T-helper 17 cell (primary cell): ENCODE data around the gene MYO15B. TPM values are rescaled to one million over a fixed set of nuclear protein-coding genes. Genes with fewer than 3 reads are reported as not detected.

Source experiments
- ATAC-seq: fragments of 150-1000 bp; cut with Tn5 transposase; 2 replicates; pipeline ENCODE4 v1.10.0; 2021; ENCODE audit warnings: mild to moderate bottlenecking, moderate library complexity
- DNase-seq, 3 donors: peaks; one replicate each; pipeline versions ENCODE4 v3.0.0 to v3.0.0-alpha.2; 2020 to 2021
- H3K9me3 ChIP-seq: one replicate; pipeline ENCODE4 v1.7.0; 2013; ENCODE audit warnings: low read length, mild to moderate bottlenecking; ENCODE audit not compliant: control insufficient read depth, poor library complexity, severe bottlenecking
- H3K27ac Mint-ChIP-seq: one replicate; pipeline ENCODE4 v1.8.0; 2022; ENCODE audit warnings: mild to moderate bottlenecking, moderate library complexity, mixed read lengths
- H3K27me3 Mint-ChIP-seq: one replicate; pipeline ENCODE4 v1.8.0; 2022; ENCODE audit warnings: mixed read lengths
- H3K36me3 Mint-ChIP-seq: one replicate; pipeline ENCODE4 v1.8.0; 2022; ENCODE audit warnings: low read depth, mixed read lengths
- H3K4me1 Mint-ChIP-seq: one replicate; pipeline ENCODE4 v1.8.0; 2022; ENCODE audit warnings: mild to moderate bottlenecking, mixed read lengths
- H3K4me3 Mint-ChIP-seq: one replicate; pipeline ENCODE4 v1.8.0; 2022; ENCODE audit warnings: mild to moderate bottlenecking, moderate library complexity, mixed read lengths
- total RNA-seq, 4 donors: library from RNA in 2 of 4; stranded (reverse) in 2 of 4; gene quantifications; one replicate each; pipeline ENCODE4 v1.2.3 and lab custom pipeline; 2022 to 2026

Gene MYO15B
- total RNA-seq, 2 donors from 2014 or later, result 42.2 to 69.3 TPM

GRCh38 chr17:75641343-75641742 is 53.7 kb downstream of the MYO15B start:
- Mint-ChIP-seq H3K27me3 (no peaks in the 10 kb centered on the region), H3K4me1 (no peaks in the 10 kb centered on the region), H3K36me3 (no peaks in the 10 kb centered on the region), H3K27ac (no peak overlapping the region), H3K4me3 (no peak overlapping the region)
- DNase-seq (no peak), ATAC-seq (no peak)
- H3K9me3 ChIP-seq, result no peaks in the 10 kb centered on the region

- Mint-ChIP-seq H3K4me1 (peaks cover 3% of the 10 kb centered on the region), H3K36me3 (no peaks in the 10 kb centered on the region), H3K4me3 (no peak overlapping the region), H3K27ac (no peak overlapping the region), H3K27me3 (no peaks in the 10 kb centered on the region)
- ATAC-seq, result no peak
- H3K9me3 ChIP-seq, result no peaks in the 10 kb centered on the region
- no peak for DNase-seq
Measured at GRCh38 chr17:75642182-75642783, 54.7 kb downstream of the MYO15B start.

GRCh38 chr17:75642784-75643642 is 55.4 kb downstream of the MYO15B start:
- Mint-ChIP-seq H3K27me3 (no peaks in the 10 kb centered on the region), H3K36me3 (no peaks in the 10 kb centered on the region), H3K4me3 (no peak overlapping the region), H3K27ac (no peak overlapping the region), H3K4me1 (peaks cover 3% of the 10 kb centered on the region)
- no peaks in the 10 kb centered on the region for H3K9me3 ChIP-seq
- DNase-seq (no peak), ATAC-seq (no peak)

GRCh38 chr17:75643643-75644017 is 56.0 kb downstream of the MYO15B start:
- no peaks in the 10 kb centered on the region for H3K27me3 Mint-ChIP-seq
- no peak overlapping the region for H3K4me3 Mint-ChIP-seq
- DNase-seq, result no peak
- no peak for ATAC-seq
- peaks cover 5% of the 10 kb centered on the region for H3K4me1 Mint-ChIP-seq
- H3K9me3 ChIP-seq, result no peaks in the 10 kb centered on the region
- no peaks in the 10 kb centered on the region for H3K36me3 Mint-ChIP-seq
- no peak overlapping the region for H3K27ac Mint-ChIP-seq

- no peak overlapping the region for H3K4me3 Mint-ChIP-seq
- no peaks in the 10 kb centered on the region for H3K9me3 ChIP-seq
- peaks cover 5% of the 10 kb centered on the region for H3K4me1 Mint-ChIP-seq
- no peak for ATAC-seq
- no peak overlapping the region for H3K27ac Mint-ChIP-seq
- H3K36me3 Mint-ChIP-seq, result no peaks in the 10 kb centered on the region
- DNase-seq, result no peak
- no peaks in the 10 kb centered on the region for H3K27me3 Mint-ChIP-seq
Measured at GRCh38 chr17:75645501-75645888, 57.9 kb downstream of the MYO15B start.

- Mint-ChIP-seq H3K4me1 (peaks cover 5% of the 10 kb centered on the region), H3K4me3 (no peak overlapping the region), H3K36me3 (no peaks in the 10 kb centered on the region), H3K27ac (no peak overlapping the region), H3K27me3 (no peaks in the 10 kb centered on the region)
- peak; percentile 48 for ATAC-seq
- no peak for DNase-seq
- no peaks in the 10 kb centered on the region for H3K9me3 ChIP-seq
Measured at GRCh38 chr17:75645889-75646637, 58.5 kb downstream of the MYO15B start.

GRCh38 chr17:75646638-75646992 is 59.0 kb downstream of the MYO15B start:
- DNase-seq, result no peak
- Mint-ChIP-seq H3K36me3 (no peaks in the 10 kb centered on the region), H3K4me1 (peaks cover 5% of the 10 kb centered on the region), H3K27ac (no peak overlapping the region), H3K4me3 (no peak overlapping the region), H3K27me3 (no peaks in the 10 kb centered on the region)
- ATAC-seq, result no peak
- no peaks in the 10 kb centered on the region for H3K9me3 ChIP-seq

GRCh38 chr17:75647061-75647460 is 59.5 kb downstream of the MYO15B start:
- no peaks in the 10 kb centered on the region for H3K9me3 ChIP-seq
- Mint-ChIP-seq H3K27me3 (no peaks in the 10 kb centered on the region), H3K36me3 (no peaks in the 10 kb centered on the region), H3K27ac (no peak overlapping the region), H3K4me1 (peaks cover 5% of the 10 kb centered on the region), H3K4me3 (no peak overlapping the region)
- ATAC-seq (no peak), DNase-seq (no peak)

- Mint-ChIP-seq H3K36me3 (no peaks in the 10 kb centered on the region), H3K27me3 (no peaks in the 10 kb centered on the region), H3K27ac (no peak overlapping the region), H3K4me1 (peaks cover 7% of the 10 kb centered on the region), H3K4me3 (no peak overlapping the region)
- H3K9me3 ChIP-seq, result no peaks in the 10 kb centered on the region
- no peak for ATAC-seq
- DNase-seq, result no peak
Measured at GRCh38 chr17:75647921-75648320, 60.3 kb downstream of the MYO15B start.

GRCh38 chr17:75649687-75650086 is 62.1 kb downstream of the MYO15B start:
- H3K4me3 Mint-ChIP-seq, result no peak overlapping the region
- H3K4me1 Mint-ChIP-seq, result peaks cover 7% of the 10 kb centered on the region
- ATAC-seq (no peak), DNase-seq (no peak)
- no peaks in the 10 kb centered on the region for H3K27me3 Mint-ChIP-seq
- no peaks in the 10 kb centered on the region for H3K9me3 ChIP-seq
- no peak overlapping the region for H3K27ac Mint-ChIP-seq
- peaks cover 2% of the 10 kb centered on the region for H3K36me3 Mint-ChIP-seq

- no peak for DNase-seq
- H3K9me3 ChIP-seq, result no peaks in the 10 kb centered on the region
- no peak for ATAC-seq
- peaks cover 2% of the 10 kb centered on the region for H3K36me3 Mint-ChIP-seq
- no peaks in the 10 kb centered on the region for H3K27me3 Mint-ChIP-seq
- no peak overlapping the region for H3K4me3 Mint-ChIP-seq
- no peak overlapping the region for H3K27ac Mint-ChIP-seq
- peaks cover 7% of the 10 kb centered on the region for H3K4me1 Mint-ChIP-seq
Measured at GRCh38 chr17:75650874-75651273, 63.3 kb downstream of the MYO15B start.

- Mint-ChIP-seq H3K36me3 (peaks cover 2% of the 10 kb centered on the region), H3K27ac (no peak overlapping the region), H3K4me1 (peaks cover 5% of the 10 kb centered on the region), H3K4me3 (no peak overlapping the region), H3K27me3 (no peaks in the 10 kb centered on the region)
- no peak for DNase-seq
- no peaks in the 10 kb centered on the region for H3K9me3 ChIP-seq
- ATAC-seq, result no peak
Measured at GRCh38 chr17:75652341-75652740, 64.7 kb downstream of the MYO15B start.

- H3K27me3 Mint-ChIP-seq, result no peaks in the 10 kb centered on the region
- peaks cover 4% of the 10 kb centered on the region for H3K4me1 Mint-ChIP-seq
- DNase-seq (no peak), ATAC-seq (peak; percentile 67)
- no peak overlapping the region for H3K4me3 Mint-ChIP-seq
- no peaks in the 10 kb centered on the region for H3K9me3 ChIP-seq
- H3K36me3 Mint-ChIP-seq, result peaks cover 2% of the 10 kb centered on the region
- H3K27ac Mint-ChIP-seq, result no peak overlapping the region
Measured at GRCh38 chr17:75652934-75653549, 65.4 kb downstream of the MYO15B start.
